Cerebellar cortex (tissue), 1 donor: ENCODE measurements around the gene MRC2.
"Not testable (repeated sequence)": the region's sequence is repeated elsewhere in the genome, so short reads cannot be mapped to it uniquely, and the experiment has no call there.

Source experiments
- DNase-seq: peaks from one replicate; pipeline ENCODE4 v3.0.0-alpha.2; 2015; ENCODE audit warnings: low spot score

The MRC2 gene, protein sequence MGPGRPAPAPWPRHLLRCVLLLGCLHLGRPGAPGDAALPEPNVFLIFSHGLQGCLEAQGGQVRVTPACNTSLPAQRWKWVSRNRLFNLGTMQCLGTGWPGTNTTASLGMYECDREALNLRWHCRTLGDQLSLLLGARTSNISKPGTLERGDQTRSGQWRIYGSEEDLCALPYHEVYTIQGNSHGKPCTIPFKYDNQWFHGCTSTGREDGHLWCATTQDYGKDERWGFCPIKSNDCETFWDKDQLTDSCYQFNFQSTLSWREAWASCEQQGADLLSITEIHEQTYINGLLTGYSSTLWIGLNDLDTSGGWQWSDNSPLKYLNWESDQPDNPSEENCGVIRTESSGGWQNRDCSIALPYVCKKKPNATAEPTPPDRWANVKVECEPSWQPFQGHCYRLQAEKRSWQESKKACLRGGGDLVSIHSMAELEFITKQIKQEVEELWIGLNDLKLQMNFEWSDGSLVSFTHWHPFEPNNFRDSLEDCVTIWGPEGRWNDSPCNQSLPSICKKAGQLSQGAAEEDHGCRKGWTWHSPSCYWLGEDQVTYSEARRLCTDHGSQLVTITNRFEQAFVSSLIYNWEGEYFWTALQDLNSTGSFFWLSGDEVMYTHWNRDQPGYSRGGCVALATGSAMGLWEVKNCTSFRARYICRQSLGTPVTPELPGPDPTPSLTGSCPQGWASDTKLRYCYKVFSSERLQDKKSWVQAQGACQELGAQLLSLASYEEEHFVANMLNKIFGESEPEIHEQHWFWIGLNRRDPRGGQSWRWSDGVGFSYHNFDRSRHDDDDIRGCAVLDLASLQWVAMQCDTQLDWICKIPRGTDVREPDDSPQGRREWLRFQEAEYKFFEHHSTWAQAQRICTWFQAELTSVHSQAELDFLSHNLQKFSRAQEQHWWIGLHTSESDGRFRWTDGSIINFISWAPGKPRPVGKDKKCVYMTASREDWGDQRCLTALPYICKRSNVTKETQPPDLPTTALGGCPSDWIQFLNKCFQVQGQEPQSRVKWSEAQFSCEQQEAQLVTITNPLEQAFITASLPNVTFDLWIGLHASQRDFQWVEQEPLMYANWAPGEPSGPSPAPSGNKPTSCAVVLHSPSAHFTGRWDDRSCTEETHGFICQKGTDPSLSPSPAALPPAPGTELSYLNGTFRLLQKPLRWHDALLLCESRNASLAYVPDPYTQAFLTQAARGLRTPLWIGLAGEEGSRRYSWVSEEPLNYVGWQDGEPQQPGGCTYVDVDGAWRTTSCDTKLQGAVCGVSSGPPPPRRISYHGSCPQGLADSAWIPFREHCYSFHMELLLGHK (N-terminal part only)

DNA sequence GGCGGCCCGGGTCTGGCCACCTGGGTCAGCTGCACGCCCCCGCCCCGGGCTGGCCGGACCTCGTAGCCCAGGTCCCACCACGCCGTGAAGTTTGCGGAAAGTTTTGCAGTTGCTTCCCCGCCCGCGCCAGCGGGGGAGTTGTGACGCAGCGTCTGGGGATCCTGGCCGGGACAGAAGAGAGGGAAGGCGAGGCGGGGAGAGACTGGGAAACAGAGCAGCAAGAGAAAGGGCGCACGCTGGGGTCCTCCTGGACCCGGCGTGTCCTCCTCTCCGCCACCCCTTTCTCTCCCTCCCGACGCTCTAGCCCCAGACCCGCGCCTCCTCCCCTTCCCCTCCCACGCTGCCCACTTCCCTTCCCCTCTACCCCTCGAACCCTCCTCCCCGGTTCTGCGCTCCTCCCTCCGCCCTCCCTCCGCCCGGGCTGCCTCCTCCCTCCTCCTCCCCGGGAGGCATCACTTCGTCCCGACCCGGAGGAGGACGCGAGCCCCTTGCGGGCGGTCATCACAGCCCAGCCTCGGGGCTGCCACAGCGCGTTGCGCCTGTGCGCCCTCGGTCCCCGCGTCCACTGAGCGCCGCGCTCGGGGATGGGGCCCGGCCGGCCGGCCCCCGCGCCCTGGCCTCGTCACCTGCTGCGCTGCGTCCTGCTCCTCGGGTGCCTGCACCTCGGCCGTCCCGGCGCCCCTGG lies at the start of gene MRC2:
Gene MRC2, plus strand, starts transcription at position 452 of the 685 bp plus-strand sequence. Its CDS starts 133 bp downstream, at position 585.
- DNase-seq, result no peak

GRCh38 chr17:62578757-62579487 lies 48.5 kb upstream of the MRC2 start:
- no peak for DNase-seq

- no peak for DNase-seq
Measured at GRCh38 chr17:62580947-62581346, 46.5 kb upstream of the MRC2 start.

DNA sequence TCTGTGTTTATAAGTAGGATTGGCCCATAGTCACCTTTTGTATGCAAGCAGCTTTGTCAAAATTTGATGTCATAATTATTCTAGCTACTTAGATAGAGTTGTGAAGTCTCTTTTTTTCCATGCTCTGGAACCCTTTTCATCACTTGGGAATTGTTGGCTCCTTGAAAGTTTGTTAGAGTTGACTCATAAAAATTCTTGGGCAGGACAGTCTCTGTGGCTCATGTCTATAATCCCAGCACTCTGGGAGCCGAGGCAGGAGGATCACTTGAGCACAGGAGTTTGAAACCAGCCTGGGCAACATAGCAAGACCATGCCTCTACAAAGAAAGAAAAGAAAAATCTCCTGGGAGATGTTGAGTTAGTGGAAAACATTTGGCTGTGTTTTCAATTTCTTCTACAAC lies 45.7 kb upstream of the MRC2 start:
- DNase-seq, result no peak

- DNase-seq, result no peak
Measured at GRCh38 chr17:62587554-62587953, 39.9 kb upstream of the MRC2 start.

- DNase-seq, result no peak
Measured at GRCh38 chr17:62588109-62588508, 39.4 kb upstream of the MRC2 start.

GRCh38 chr17:62591333-62591732 lies 36.1 kb upstream of the MRC2 start:
- no peak for DNase-seq

- not testable (repeated sequence) for DNase-seq
Measured at GRCh38 chr17:62591822-62592221, 35.6 kb upstream of the MRC2 start.

GRCh38 chr17:62592341-62593099 lies 35.0 kb upstream of the MRC2 start:
- DNase-seq, result peak; percentile 12

DNA sequence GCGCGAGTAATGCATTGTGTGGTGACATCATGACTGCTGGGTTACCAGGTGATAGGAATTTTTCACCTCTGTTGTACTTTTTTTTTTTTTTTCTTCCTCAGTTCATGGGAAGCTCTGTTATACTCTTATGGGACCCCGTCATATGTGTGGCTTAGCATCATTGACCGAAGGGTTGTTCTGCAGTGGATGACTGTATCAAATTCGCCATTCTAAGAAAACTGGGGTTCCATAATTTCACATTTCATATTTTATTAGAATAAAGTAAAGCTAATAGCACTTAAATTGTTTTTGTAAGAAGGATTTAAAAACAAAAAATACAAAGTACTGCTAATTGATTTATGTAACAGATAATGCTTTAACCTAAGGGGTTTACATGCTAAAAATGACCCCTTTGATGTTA lies 32.0 kb upstream of the MRC2 start:
- no peak for DNase-seq

DNA sequence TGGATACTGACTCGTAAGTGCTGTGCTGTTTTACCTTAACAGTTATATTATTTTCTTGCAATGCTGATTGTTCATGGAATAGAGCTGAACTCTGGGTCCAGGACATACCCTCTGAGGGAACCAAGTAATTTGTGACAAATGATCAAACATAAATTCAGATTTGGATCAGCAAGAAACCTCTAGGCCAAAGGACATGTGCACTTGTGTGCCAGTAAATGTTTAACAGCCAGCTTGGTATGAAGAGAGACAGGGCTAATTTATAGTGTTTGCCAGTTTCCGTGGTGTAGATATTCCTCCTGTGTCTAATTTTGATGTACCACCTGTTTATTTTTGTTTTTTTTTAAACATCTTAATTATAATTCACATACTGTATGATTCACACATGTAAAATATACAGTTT lies 30.8 kb upstream of the MRC2 start:
- DNase-seq, result no peak

- DNase-seq, result no peak
Measured at GRCh38 chr17:62597150-62597549, 30.3 kb upstream of the MRC2 start.

DNA sequence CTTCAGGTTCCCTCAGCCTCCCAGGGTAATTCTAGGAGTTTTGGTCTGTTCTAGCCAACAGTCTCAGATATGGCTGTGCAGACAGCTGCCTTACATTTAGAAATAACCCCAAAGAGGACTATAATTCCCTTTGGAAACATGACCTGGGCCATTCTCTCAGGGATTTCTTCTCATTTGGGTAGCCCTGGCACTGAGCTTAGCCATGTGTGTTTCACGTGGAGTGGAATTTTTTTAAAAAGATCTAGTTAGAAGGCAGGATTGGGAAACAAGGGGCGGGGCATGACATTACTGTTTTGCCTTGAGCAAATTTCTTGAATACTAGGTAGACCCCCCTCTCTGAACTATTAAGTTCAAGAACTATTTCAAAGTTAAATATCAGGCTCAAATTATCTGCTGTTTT lies 29.6 kb upstream of the MRC2 start:
- DNase-seq, result no peak

GRCh38 chr17:62599964-62600657 lies 27.4 kb upstream of the MRC2 start:
- DNase-seq, result no peak

DNA sequence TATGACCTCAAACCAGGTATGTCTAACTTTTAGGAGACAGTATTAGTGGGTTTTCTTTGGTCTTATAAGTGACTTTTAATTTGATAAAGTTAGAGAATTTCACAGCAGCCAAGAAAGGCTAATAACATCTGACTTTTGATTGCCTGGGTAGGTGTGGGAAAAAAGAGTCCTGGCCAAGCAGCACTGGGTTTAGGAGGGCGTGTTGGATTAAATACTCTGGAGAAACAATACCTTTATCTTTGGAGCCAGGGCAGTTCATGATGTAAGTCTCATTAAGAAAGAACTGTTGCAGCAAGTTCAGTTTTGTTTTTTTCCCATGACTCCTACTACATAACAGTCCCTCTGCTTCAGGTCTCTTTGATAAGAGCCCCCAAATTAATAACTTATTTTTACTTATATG lies 26.7 kb upstream of the MRC2 start:
- no peak for DNase-seq

DNA sequence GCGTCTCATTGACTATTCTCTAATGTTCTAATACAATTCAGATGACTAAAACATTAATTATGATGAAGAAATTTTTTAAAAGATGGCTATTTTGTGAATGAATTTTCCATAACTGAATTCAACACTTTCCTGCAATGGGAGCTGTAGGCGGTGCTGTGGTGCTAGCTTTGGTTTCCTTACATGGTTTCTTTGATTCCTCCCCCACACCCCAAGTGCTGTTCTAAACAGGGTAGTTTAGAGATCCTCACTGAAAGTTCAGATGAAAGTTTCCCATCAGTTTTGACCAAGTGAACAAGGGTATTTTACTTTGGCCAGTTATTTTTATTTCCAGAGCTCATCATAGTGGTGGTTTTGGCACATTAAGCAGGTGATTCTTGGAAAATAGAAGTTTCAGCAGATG lies 26.0 kb upstream of the MRC2 start:
- no peak for DNase-seq

- not testable (repeated sequence) for DNase-seq
Measured at GRCh38 chr17:62603783-62604182, 23.7 kb upstream of the MRC2 start.

GRCh38 chr17:62605588-62605987 lies 21.9 kb upstream of the MRC2 start:
- no peak for DNase-seq

- no peak for DNase-seq
Measured at GRCh38 chr17:62611292-62611691, 16.2 kb upstream of the MRC2 start.

GRCh38 chr17:62611728-62612127 lies 15.7 kb upstream of the MRC2 start:
- DNase-seq, result no peak
